ENCODE measurements around the gene LPGAT1.

GRCh38 chr1:211738096-211738690 is 92.4 kb downstream of the LPGAT1 start:
- TF ChIP-seq, protein P1, sequence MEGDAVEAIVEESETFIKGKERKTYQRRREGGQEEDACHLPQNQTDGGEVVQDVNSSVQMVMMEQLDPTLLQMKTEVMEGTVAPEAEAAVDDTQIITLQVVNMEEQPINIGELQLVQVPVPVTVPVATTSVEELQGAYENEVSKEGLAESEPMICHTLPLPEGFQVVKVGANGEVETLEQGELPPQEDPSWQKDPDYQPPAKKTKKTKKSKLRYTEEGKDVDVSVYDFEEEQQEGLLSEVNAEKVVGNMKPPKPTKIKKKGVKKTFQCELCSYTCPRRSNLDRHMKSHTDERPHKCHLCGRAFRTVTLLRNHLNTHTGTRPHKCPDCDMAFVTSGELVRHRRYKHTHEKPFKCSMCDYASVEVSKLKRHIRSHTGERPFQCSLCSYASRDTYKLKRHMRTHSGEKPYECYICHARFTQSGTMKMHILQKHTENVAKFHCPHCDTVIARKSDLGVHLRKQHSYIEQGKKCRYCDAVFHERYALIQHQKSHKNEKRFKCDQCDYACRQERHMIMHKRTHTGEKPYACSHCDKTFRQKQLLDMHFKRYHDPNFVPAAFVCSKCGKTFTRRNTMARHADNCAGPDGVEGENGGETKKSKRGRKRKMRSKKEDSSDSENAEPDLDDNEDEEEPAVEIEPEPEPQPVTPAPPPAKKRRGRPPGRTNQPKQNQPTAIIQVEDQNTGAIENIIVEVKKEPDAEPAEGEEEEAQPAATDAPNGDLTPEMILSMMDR (IDR thresholded peaks at IDR 0.05): no peak
- TF ChIP-seq POLR2A (IDR thresholded peaks at IDR 0.05): no peak
